K562 (cell line): ENCODE data around the gene GTPBP1. TPM values are rescaled to one million over a fixed set of nuclear protein-coding genes. Genes with fewer than 3 reads are reported as not detected.
A peak's percentile ranks its signal among the peaks of the same experiment; 100 is the strongest.

Experiments
- ETV1 ChIP-seq: fragments of 450-650 bp; conservative IDR thresholded peaks from 2 replicates; pipeline ENCODE4 v1.6.1; 2016; ENCODE audit warnings: missing genetic modification characterization, control low read depth, low read depth, missing compliant biosample characterization
- FOSL1 ChIP-seq: fragments of 200-800 bp; sonication (Bioruptor generic); conservative IDR thresholded peaks from 2 replicates; pipeline ENCODE4 v1.6.1; 2016; ENCODE audit warnings: missing genetic modification characterization, missing compliant biosample characterization
- MNT ChIP-seq, 2 experiments: fragments of 450-650 bp; conservative IDR thresholded peaks; 2 replicates each; pipeline ENCODE4 v1.6.1; 2017; ENCODE audit warnings: mild to moderate bottlenecking in 2 of 2, moderate library complexity in 2 of 2
- RBFOX2 ChIP-seq: fragments of 200-400 bp; formaldehyde crosslinking; IDR thresholded peaks from 2 replicates; pipeline ENCODE4 v1.6.1; 2017; ENCODE audit warnings: low read depth, mild to moderate bottlenecking, low read length, moderate library complexity
- RCOR1 ChIP-seq, 2 experiments: IDR thresholded peaks; 2 replicates each; pipeline ENCODE4 v1.6.1; 2012; ENCODE audit warnings: low read depth in 2 of 2, low read length in 2 of 2, borderline replicate concordance in 1 of 2, improper control_type of control experiment in 1 of 2
- polyA plus RNA-seq, 8 experiments: library from polyadenylated mRNA; depleted of rRNA in 4 of 8; stranded (reverse) in 5 of 8; unstranded in 3 of 8; fragments of >200 nt; fragmentation: Nextera tagmentation in 2 of 8; fragmentation: Illumina TruSeq in 1 of 8; extraction: Ambion mirVana in 2 of 8; extraction: Trizol in 1 of 8; gene quantifications; 2 replicates each; pipeline versions ENCODE4 v1.2.1 to v1.2.3, GENCODE V29; 2011 to 2014; ENCODE audit warnings: inconsistent platforms in 1 of 8, missing spikeins in 1 of 8
- total RNA-seq, 7 experiments: library from RNA; depleted of rRNA in 6 of 7; stranded (reverse); fragments of >200 nt in 6 of 7; fragmentation: Illumina TruSeq in 2 of 7; extraction: Trizol in 2 of 7; gene quantifications; 2 replicates each; pipeline versions ENCODE4 v1.2.1 to v1.2.3, GENCODE V29; 2011 to 2021; ENCODE audit warnings: low replicate concordance in 1 of 7
- TF ChIP-seq, protein P1 (sequence below): fragments of 450-650 bp; IDR thresholded peaks from 2 replicates; pipeline ENCODE4 v1.6.1; 2016; ENCODE audit warnings: mild to moderate bottlenecking, moderate library complexity
- TF ChIP-seq, protein P2 (sequence below), 2 experiments: IDR thresholded peaks in 1 of 2; conservative IDR thresholded peaks in 1 of 2; 2 replicates each; pipeline ENCODE4 v1.6.1; 2016; ENCODE audit warnings: low read depth in 2 of 2, mild to moderate bottlenecking in 1 of 2, missing compliant biosample characterization in 1 of 2, missing genetic modification characterization in 1 of 2, moderate library complexity in 1 of 2

Gene GTPBP1
- total and polyA plus RNA-seq, 9 of the 15 experiments (the other 6 are each of a cell fraction or from before 2014, with no cell fraction given): 0.83 to 53.2 (median 23.3) TPM

GRCh38 chr22:38705235-38706100, at the start of gene GTPBP1 (continued):
- TF ChIP-seq, protein P1, sequence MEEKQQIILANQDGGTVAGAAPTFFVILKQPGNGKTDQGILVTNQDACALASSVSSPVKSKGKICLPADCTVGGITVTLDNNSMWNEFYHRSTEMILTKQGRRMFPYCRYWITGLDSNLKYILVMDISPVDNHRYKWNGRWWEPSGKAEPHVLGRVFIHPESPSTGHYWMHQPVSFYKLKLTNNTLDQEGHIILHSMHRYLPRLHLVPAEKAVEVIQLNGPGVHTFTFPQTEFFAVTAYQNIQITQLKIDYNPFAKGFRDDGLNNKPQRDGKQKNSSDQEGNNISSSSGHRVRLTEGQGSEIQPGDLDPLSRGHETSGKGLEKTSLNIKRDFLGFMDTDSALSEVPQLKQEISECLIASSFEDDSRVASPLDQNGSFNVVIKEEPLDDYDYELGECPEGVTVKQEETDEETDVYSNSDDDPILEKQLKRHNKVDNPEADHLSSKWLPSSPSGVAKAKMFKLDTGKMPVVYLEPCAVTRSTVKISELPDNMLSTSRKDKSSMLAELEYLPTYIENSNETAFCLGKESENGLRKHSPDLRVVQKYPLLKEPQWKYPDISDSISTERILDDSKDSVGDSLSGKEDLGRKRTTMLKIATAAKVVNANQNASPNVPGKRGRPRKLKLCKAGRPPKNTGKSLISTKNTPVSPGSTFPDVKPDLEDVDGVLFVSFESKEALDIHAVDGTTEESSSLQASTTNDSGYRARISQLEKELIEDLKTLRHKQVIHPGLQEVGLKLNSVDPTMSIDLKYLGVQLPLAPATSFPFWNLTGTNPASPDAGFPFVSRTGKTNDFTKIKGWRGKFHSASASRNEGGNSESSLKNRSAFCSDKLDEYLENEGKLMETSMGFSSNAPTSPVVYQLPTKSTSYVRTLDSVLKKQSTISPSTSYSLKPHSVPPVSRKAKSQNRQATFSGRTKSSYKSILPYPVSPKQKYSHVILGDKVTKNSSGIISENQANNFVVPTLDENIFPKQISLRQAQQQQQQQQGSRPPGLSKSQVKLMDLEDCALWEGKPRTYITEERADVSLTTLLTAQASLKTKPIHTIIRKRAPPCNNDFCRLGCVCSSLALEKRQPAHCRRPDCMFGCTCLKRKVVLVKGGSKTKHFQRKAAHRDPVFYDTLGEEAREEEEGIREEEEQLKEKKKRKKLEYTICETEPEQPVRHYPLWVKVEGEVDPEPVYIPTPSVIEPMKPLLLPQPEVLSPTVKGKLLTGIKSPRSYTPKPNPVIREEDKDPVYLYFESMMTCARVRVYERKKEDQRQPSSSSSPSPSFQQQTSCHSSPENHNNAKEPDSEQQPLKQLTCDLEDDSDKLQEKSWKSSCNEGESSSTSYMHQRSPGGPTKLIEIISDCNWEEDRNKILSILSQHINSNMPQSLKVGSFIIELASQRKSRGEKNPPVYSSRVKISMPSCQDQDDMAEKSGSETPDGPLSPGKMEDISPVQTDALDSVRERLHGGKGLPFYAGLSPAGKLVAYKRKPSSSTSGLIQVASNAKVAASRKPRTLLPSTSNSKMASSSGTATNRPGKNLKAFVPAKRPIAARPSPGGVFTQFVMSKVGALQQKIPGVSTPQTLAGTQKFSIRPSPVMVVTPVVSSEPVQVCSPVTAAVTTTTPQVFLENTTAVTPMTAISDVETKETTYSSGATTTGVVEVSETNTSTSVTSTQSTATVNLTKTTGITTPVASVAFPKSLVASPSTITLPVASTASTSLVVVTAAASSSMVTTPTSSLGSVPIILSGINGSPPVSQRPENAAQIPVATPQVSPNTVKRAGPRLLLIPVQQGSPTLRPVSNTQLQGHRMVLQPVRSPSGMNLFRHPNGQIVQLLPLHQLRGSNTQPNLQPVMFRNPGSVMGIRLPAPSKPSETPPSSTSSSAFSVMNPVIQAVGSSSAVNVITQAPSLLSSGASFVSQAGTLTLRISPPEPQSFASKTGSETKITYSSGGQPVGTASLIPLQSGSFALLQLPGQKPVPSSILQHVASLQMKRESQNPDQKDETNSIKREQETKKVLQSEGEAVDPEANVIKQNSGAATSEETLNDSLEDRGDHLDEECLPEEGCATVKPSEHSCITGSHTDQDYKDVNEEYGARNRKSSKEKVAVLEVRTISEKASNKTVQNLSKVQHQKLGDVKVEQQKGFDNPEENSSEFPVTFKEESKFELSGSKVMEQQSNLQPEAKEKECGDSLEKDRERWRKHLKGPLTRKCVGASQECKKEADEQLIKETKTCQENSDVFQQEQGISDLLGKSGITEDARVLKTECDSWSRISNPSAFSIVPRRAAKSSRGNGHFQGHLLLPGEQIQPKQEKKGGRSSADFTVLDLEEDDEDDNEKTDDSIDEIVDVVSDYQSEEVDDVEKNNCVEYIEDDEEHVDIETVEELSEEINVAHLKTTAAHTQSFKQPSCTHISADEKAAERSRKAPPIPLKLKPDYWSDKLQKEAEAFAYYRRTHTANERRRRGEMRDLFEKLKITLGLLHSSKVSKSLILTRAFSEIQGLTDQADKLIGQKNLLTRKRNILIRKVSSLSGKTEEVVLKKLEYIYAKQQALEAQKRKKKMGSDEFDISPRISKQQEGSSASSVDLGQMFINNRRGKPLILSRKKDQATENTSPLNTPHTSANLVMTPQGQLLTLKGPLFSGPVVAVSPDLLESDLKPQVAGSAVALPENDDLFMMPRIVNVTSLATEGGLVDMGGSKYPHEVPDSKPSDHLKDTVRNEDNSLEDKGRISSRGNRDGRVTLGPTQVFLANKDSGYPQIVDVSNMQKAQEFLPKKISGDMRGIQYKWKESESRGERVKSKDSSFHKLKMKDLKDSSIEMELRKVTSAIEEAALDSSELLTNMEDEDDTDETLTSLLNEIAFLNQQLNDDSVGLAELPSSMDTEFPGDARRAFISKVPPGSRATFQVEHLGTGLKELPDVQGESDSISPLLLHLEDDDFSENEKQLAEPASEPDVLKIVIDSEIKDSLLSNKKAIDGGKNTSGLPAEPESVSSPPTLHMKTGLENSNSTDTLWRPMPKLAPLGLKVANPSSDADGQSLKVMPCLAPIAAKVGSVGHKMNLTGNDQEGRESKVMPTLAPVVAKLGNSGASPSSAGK: peak; percentile 84
- TF ChIP-seq RBFOX2 (peak; percentile 93), ETV1 (no peak), FOSL1 (tag) (no peak), RCOR1 (IDR thresholded peaks at IDR 0.05; ENCODE audit: borderline replicate concordance in 1 of 2, low read depth in 2 of 2, low read length in 2 of 2) (0 out of 4 replicates have a peak, but pooled peaks of 1 of the 2 experiments have one; percentile 23), MNT (conservative IDR thresholded peaks at IDR 0.05) (peak; percentile 79 to 82)
- TF ChIP-seq, protein P2, sequence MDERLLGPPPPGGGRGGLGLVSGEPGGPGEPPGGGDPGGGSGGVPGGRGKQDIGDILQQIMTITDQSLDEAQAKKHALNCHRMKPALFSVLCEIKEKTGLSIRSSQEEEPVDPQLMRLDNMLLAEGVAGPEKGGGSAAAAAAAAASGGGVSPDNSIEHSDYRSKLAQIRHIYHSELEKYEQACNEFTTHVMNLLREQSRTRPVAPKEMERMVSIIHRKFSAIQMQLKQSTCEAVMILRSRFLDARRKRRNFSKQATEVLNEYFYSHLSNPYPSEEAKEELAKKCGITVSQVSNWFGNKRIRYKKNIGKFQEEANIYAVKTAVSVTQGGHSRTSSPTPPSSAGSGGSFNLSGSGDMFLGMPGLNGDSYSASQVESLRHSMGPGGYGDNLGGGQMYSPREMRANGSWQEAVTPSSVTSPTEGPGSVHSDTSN (CRISPR knock-in tag; IDR thresholded peaks at IDR 0.05; ENCODE audit: low read depth): peak; percentile 93
- TF ChIP-seq, protein P2 (tag; conservative IDR thresholded peaks at IDR 0.05; ENCODE audit: low read depth): peak; percentile 100
